ENCODE results near the gene SERINC2. TPM values are rescaled to one million over a fixed set of nuclear protein-coding genes. Genes with fewer than 3 reads are reported as not detected.
A peak's percentile ranks its signal among the peaks of the same experiment; 100 is the strongest.

Gene SERINC2
- total and polyA plus RNA-seq, 9 of the 15 experiments (the other 6 are each of a cell fraction or from before 2014, with no cell fraction given): 0.07 to 1.2 (median 0.70) TPM; not detected in 2

- no peaks in the 10 kb centered on the region for H3K36me3 ChIP-seq (ENCODE audit: control insufficient read depth, insufficient read depth, low read length)
- H4K20me1 ChIP-seq (replicated peaks; ENCODE audit: control insufficient read depth, insufficient read depth, low read length): peaks cover 13% of the 10 kb centered on the region; the same call in 1 of the 2 replicates
- FAIRE-seq (no peak), ATAC-seq (peak; percentile 47), DNase-seq (ENCODE audit: extremely low read depth in 1 of 4, low spot score in 3 of 4) (no peak)
- intact Hi-C loops (cut with micrococcal nuclease) (no loop called here), in situ Hi-C loops (cut with MboI) (no loop called here)
- peaks cover 5% of the 10 kb centered on the region for H3K9me1 ChIP-seq (ENCODE audit: control insufficient read depth, insufficient read depth, low read length)
- H3K27me3 ChIP-seq (ENCODE audit: control insufficient read depth in 2 of 2, insufficient read depth in 2 of 2, low read length in 2 of 2): peaks cover 12 to 34% of the 10 kb centered on the region in 2 experiments; a peak in 4 of 5 replicates
- H3K9ac ChIP-seq (ENCODE audit: insufficient read depth in 1 of 2, low read depth in 2 of 2, low read length in 2 of 2): no peak overlapping the region
- H3K4me1 ChIP-seq (replicated peaks in 1 of 2; ENCODE audit: control insufficient read depth in 2 of 2, insufficient read depth in 2 of 2, low read length in 2 of 2): peaks cover 0 to 12% of the 10 kb centered on the region in 2 experiments; a peak in 1 of 5 replicates
- no peaks in the 10 kb centered on the region for H3K9me3 ChIP-seq (replicated peaks; ENCODE audit: control insufficient read depth, insufficient read depth, low read depth, low read length)
- ChIA-PET CTCF (ENCODE audit: low intra/inter-chr PET ratio) (no interaction called here), POLR2A (interaction anchor here (0.6 to 1.7 kb wide), 3 partner anchors 10 to 77 kb away, joined by 3 to 11 read pairs (median 3); no protein-coding TSS in a partner anchor)
- no peak overlapping the region for H2AFZ ChIP-seq (ENCODE audit: low read depth, low read length)
- WGBS (ENCODE audit: insufficient coverage, low coverage, missing lambda C conversion rate): 14% methylated on average over 20 of the region's 20 CpGs
- no peak overlapping the region for H3K27ac ChIP-seq (ENCODE audit: extremely low read depth, low read depth, low read length)
- no peaks in the 10 kb centered on the region for H3K79me2 ChIP-seq (ENCODE audit: control insufficient read depth, insufficient read depth, low read length)
- no TSS peak for BruUV-seq (replicated peaks)
- H3K4me2 ChIP-seq (ENCODE audit: insufficient read depth, low read length): no peak overlapping the region
- no peak overlapping the region for H3K4me3 ChIP-seq
- TF ChIP-seq RBM25 (IDR thresholded peaks at IDR 0.05; ENCODE audit: low read depth, low read length, severe bottlenecking) (peak; percentile 49), ZNF764 (CRISPR knock-in tag; IDR thresholded peaks at IDR 0.05; ENCODE audit: low read depth) (no peak), LEF1 (IDR thresholded peaks at IDR 0.05) (no peak), BCOR (IDR thresholded peaks at IDR 0.05) (0 out of 2 replicates have a peak, but pooled peaks have one; percentile 47)
- TF ChIP-seq, protein P1, sequence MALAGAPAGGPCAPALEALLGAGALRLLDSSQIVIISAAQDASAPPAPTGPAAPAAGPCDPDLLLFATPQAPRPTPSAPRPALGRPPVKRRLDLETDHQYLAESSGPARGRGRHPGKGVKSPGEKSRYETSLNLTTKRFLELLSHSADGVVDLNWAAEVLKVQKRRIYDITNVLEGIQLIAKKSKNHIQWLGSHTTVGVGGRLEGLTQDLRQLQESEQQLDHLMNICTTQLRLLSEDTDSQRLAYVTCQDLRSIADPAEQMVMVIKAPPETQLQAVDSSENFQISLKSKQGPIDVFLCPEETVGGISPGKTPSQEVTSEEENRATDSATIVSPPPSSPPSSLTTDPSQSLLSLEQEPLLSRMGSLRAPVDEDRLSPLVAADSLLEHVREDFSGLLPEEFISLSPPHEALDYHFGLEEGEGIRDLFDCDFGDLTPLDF (CRISPR knock-in tag; IDR thresholded peaks at IDR 0.05): no peak
- TF ChIP-seq, protein P2, sequence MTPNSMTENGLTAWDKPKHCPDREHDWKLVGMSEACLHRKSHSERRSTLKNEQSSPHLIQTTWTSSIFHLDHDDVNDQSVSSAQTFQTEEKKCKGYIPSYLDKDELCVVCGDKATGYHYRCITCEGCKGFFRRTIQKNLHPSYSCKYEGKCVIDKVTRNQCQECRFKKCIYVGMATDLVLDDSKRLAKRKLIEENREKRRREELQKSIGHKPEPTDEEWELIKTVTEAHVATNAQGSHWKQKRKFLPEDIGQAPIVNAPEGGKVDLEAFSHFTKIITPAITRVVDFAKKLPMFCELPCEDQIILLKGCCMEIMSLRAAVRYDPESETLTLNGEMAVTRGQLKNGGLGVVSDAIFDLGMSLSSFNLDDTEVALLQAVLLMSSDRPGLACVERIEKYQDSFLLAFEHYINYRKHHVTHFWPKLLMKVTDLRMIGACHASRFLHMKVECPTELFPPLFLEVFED (CRISPR knock-in tag; conservative IDR thresholded peaks at IDR 0.05): no peak
- TF ChIP-seq, protein P3, sequence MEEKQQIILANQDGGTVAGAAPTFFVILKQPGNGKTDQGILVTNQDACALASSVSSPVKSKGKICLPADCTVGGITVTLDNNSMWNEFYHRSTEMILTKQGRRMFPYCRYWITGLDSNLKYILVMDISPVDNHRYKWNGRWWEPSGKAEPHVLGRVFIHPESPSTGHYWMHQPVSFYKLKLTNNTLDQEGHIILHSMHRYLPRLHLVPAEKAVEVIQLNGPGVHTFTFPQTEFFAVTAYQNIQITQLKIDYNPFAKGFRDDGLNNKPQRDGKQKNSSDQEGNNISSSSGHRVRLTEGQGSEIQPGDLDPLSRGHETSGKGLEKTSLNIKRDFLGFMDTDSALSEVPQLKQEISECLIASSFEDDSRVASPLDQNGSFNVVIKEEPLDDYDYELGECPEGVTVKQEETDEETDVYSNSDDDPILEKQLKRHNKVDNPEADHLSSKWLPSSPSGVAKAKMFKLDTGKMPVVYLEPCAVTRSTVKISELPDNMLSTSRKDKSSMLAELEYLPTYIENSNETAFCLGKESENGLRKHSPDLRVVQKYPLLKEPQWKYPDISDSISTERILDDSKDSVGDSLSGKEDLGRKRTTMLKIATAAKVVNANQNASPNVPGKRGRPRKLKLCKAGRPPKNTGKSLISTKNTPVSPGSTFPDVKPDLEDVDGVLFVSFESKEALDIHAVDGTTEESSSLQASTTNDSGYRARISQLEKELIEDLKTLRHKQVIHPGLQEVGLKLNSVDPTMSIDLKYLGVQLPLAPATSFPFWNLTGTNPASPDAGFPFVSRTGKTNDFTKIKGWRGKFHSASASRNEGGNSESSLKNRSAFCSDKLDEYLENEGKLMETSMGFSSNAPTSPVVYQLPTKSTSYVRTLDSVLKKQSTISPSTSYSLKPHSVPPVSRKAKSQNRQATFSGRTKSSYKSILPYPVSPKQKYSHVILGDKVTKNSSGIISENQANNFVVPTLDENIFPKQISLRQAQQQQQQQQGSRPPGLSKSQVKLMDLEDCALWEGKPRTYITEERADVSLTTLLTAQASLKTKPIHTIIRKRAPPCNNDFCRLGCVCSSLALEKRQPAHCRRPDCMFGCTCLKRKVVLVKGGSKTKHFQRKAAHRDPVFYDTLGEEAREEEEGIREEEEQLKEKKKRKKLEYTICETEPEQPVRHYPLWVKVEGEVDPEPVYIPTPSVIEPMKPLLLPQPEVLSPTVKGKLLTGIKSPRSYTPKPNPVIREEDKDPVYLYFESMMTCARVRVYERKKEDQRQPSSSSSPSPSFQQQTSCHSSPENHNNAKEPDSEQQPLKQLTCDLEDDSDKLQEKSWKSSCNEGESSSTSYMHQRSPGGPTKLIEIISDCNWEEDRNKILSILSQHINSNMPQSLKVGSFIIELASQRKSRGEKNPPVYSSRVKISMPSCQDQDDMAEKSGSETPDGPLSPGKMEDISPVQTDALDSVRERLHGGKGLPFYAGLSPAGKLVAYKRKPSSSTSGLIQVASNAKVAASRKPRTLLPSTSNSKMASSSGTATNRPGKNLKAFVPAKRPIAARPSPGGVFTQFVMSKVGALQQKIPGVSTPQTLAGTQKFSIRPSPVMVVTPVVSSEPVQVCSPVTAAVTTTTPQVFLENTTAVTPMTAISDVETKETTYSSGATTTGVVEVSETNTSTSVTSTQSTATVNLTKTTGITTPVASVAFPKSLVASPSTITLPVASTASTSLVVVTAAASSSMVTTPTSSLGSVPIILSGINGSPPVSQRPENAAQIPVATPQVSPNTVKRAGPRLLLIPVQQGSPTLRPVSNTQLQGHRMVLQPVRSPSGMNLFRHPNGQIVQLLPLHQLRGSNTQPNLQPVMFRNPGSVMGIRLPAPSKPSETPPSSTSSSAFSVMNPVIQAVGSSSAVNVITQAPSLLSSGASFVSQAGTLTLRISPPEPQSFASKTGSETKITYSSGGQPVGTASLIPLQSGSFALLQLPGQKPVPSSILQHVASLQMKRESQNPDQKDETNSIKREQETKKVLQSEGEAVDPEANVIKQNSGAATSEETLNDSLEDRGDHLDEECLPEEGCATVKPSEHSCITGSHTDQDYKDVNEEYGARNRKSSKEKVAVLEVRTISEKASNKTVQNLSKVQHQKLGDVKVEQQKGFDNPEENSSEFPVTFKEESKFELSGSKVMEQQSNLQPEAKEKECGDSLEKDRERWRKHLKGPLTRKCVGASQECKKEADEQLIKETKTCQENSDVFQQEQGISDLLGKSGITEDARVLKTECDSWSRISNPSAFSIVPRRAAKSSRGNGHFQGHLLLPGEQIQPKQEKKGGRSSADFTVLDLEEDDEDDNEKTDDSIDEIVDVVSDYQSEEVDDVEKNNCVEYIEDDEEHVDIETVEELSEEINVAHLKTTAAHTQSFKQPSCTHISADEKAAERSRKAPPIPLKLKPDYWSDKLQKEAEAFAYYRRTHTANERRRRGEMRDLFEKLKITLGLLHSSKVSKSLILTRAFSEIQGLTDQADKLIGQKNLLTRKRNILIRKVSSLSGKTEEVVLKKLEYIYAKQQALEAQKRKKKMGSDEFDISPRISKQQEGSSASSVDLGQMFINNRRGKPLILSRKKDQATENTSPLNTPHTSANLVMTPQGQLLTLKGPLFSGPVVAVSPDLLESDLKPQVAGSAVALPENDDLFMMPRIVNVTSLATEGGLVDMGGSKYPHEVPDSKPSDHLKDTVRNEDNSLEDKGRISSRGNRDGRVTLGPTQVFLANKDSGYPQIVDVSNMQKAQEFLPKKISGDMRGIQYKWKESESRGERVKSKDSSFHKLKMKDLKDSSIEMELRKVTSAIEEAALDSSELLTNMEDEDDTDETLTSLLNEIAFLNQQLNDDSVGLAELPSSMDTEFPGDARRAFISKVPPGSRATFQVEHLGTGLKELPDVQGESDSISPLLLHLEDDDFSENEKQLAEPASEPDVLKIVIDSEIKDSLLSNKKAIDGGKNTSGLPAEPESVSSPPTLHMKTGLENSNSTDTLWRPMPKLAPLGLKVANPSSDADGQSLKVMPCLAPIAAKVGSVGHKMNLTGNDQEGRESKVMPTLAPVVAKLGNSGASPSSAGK (IDR thresholded peaks at IDR 0.05): no peak
These were observed 19.8 kb downstream of the SERINC2 start for GRCh38 chr1:31432592-31433395.

All from K562 (cell line).